Right ventricle myocardium superior (tissue), 1 donor: ENCODE measurements around the gene TMPO. TPM values are rescaled to one million over a fixed set of nuclear protein-coding genes. Genes with fewer than 3 reads are reported as not detected.
"Not testable (repeated sequence)": the region's sequence is repeated elsewhere in the genome, so short reads cannot be mapped to it uniquely, and the experiment has no call there.

ENCODE experiments used
- ATAC-seq: fragments of 200-7000 bp; cut with Tn5 transposase; one replicate; pipeline ENCODE4 v1.9.1; 2020; ENCODE audit warnings: mild to moderate bottlenecking; ENCODE audit not compliant: poor library complexity
- DNase-seq: peaks from one replicate; pipeline ENCODE4 v3.0.0-alpha.2; 2020
- intact Hi-C: fragments of 100-400 bp; cut with DNase I; formaldehyde crosslinking; loops from one replicate; pipeline ENCODE4 v1.11.2; 2022
- total RNA-seq: library from RNA; stranded (reverse); fragmentation: NEBNext Ultra II Directional; extraction: Animal tissue kit (Norgen Biotek cat#: 25700); gene quantifications from one replicate; pipeline ENCODE4 v1.2.1, GENCODE V29; 2021
- donor health status: DM: no; HTN: yes; CAD: no; lungs with severe emphysema.

TMPO gene
- total RNA-seq, 1 donor from 2014 or later = 15.2 TPM

DNA sequence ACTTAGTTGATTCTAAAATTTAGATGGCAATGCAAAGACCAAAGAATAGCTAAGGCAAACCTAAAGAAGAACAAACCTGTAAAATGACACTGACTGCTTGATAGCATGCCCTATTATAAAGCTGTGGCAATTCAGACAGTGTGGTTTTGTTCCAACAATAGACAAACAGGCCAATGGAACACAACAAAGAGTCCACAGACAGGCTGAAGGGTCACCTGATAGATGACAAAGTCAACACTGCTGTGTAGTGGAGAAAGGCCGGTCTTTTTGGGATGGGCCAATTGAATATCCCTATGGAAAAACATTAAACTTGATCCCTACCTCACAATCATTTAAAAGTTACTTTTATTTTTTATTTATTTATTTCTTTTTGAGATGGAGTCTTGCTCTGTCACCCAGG, 44.3 kb downstream of the TMPO start:
- ATAC-seq (no peak), DNase-seq (no peak)
- intact Hi-C loops = no loop called here

DNA sequence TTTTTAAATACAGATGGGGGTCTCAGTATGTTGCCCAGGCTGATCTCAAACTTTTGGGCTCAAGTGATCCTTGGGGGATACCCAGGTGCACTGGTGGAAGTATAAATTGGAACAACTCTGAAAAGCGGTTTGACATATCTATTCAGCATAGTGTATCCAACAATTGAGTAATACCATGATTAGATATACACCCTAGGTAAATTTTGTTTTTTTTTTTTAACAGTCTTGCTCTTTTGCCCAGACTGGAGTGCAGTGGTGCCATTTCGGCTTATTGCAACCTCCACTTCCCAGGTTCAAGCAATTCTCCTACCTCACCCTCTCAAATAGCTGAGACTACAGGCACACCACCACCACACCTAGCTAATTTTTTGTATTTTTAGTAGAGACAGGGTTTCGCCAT, 46.5 kb downstream of the TMPO start:
- intact Hi-C loops = no loop called here
- no peak for DNase-seq
- ATAC-seq = no peak

DNA sequence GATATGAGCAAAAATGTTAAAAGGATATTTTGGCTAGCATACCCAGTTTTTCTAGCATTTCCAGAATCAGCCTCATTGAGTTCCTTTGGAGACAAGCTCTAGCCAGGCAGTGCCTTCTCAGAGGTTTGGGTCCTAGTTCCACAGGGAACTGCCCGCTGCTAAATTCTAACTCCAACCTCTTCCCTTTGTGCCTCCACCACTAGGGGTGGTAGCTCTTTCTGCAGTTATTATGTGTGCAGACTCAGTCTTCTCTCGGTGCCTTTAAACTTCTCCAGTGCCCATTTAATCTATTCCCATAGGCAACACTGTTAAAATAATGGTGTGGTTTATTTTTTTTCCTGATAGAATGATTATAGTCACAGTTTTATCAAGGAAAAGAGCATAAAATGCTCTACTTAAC, 56.6 kb downstream of the TMPO start:
- no peak for DNase-seq
- no peak for ATAC-seq
- intact Hi-C loops = no loop called here

DNA sequence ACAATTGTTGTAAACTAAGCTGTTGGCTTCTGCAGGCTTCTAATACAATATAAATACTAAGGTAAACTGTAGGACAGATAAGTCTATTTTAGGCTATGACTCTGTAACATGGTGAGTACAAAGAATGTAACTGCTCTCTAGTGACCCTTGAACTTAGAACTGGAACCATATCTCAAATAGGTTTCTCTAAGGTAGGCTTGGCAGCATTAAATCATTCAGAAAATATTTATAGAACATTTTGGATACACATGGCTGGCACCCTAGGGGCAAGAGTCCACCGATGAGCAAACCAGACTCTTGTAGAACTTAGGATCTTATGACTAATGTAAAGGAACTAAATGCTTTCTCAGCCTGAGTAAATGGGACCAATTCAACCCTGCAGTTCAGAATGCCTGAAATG, 58.7 kb downstream of the TMPO start:
- intact Hi-C loops = no loop called here
- ATAC-seq (peak; percentile 77), DNase-seq (no peak)

DNA sequence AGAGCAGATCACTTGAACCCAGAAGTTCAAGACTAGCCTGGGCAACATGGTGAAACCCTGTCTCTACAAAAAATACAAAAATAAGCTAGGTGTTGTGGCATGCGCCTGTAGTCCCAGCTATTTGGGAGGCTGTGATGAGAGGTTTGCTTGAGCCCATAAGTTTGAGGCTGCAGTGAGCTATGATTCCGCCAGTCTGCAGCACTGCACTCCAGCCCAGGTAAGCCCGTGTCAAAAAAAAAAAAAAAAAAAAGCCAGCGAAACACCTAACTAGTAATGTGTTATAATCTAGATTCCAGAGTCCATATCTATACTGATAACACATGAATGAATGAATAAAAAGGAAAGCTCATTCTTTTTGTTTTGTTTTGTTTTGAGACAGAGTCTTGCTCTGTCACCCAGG, 59.6 kb downstream of the TMPO start:
- DNase-seq (no peak), ATAC-seq (no peak)
- intact Hi-C loops = no loop called here

DNA sequence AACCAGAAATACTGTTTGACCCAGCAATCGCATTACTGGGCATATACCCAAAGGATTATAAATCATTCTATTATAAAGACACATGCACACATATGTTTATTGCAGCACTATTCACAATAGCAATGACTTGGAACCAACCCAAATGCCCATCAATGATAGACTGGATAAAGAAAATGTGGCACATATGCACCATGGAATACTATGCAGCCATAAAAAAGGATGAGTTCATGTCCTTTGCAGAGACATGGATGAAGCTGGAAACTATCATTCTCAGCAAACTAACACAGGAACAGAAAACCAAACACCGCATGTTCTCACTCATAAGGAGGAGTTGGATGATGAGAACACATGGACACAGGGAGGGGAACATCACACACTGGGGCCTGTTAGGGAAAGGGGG, 61.4 kb downstream of the TMPO start:
- ATAC-seq, DNase-seq, intact Hi-C loops: not testable (repeated sequence)

DNA sequence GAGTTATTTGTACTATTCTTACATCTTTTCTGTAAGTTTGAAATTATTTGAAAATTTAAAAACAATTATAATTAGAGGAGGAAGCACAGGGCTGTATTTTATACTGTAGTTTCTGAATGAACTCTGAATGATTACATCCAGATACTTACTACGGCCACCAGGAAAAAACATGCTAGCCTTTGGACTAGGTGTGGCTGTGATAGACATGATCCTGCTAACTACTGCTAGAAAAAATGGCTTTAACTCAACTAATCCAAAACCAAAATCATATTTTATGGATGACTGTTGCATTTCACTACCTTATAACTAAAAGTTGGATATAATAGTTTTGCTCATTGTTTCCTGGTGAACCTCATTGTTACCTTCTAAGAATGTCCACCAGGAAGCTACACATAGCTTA, 63.0 kb downstream of the TMPO start:
- no peak for ATAC-seq

DNA sequence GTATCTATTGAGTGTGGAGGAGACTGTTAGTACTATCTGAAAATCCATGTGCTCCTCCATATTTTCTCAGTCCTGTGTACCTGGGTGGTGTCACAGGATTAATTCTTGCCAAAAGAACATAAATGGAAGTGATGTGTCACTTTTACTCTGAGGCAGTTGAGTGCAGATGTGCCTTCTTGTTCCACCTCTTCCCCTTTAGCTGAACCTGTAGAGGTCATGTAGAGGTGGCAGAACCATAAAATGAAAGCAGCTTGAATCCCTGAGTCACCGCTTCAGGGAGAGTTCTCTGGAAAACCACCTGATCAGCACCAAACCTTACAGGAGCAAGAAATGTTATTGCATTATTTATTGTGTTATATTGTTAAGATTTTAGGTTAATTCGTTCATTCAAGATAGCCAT, 63.4 kb downstream of the TMPO start:
- DNase-seq (no peak), ATAC-seq (no peak)
- intact Hi-C loops = no loop called here

More for the DNA sequence above, 63.0 kb downstream of the TMPO start:
- intact Hi-C loops = no loop called here
- DNase-seq = no peak

DNA sequence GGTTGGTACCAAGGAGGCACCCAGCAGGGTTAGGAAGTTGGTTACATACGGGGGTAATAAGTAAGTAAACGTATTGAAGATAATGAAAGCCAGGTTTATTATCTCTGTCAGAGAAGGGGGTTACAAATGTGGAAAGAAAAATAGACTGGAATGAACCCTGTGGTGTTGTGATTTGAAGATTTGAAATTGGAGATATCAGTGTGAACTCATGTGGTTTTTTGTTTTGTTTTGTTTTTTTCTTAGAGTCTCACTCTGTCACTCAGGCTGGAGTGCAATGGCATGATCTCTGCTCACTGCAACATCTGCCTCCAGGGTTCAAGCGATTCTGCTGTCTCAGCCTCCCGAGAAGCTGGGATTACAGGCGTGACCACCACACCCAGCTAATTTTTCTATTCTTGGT, 64.0 kb downstream of the TMPO start:
- DNase-seq (no peak), ATAC-seq (no peak)
- intact Hi-C loops = no loop called here

DNA sequence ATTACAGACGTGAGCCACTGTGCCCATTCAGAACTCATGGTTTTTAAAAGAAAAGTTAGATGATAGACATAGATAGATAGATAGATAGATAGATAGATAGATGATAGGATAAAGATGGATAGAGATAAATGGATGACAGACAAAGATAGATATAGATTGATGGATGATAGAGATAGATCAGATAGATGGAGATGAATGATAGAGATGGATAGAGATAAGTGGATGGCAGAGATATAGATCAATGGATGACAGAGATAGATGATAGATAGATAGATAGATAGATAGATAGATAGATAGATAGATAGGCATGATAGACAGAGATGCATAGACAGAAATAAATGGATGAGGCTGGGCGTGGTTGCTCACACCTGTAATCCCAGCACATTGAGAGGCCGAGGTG, 64.4 kb downstream of the TMPO start:
- ATAC-seq (no peak), DNase-seq (no peak)
- intact Hi-C loops = no loop called here

DNA sequence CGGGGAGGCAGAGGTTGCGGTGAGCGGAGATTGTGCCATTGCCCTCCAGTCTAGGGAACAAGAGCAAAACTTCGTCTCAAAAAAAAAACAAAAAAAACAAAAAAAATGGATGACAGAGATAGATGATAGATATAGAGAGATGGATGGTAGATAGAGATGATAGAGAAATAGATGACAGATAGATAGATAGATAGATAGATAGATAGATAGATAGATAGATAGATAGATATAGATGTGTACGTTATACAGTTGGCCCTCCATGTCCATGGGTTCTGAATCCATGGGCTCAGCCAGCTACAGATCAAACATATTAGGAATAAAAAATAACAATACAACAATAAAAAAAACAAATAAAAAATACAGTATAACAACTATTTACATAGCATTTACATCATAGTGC, 65.3 kb downstream of the TMPO start:
- intact Hi-C loops = no loop called here
- ATAC-seq (no peak), DNase-seq (no peak)

DNA sequence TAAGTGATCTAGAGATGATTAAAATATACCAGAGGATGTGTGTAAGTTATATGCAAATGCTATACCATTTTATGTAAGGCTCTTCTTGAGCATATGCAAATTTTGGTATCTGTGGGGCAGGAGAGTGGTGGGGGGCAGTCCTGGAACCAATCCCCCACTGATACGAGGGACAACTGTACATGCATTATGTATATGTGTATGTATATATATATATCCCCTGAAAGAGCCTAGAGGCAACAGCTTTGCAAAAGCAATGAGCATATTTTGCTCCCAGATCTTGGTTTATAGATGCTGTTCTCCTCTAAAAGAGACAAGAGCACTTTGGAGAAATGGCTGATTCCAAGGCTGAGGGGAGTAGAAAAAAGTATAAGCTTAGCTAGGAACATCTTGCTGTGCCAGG, 65.7 kb downstream of the TMPO start:
- no peak for DNase-seq

DNA sequence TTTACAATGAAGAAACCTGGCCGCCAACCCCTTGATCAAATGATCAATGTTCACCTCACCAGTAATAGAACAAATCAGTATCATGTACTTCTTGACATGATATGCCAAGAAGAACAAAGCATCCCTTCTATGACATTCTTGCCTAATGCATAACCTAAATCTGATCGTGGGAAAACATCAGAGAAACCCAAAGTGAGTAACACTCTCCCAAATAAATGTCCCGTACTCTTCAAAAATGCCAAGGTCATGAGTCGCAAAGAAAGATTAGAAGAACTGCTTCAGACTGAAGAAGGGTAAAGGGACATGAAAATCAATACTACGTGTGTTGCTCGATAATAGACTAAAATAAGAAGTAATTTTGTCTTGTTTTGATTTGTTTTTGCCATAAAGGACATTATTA, 66.7 kb downstream of the TMPO start:
- ATAC-seq (no peak), DNase-seq (no peak)
- intact Hi-C loops = no loop called here

More for the DNA sequence above, 65.7 kb downstream of the TMPO start:
- intact Hi-C loops = no loop called here
- no peak for ATAC-seq

DNA sequence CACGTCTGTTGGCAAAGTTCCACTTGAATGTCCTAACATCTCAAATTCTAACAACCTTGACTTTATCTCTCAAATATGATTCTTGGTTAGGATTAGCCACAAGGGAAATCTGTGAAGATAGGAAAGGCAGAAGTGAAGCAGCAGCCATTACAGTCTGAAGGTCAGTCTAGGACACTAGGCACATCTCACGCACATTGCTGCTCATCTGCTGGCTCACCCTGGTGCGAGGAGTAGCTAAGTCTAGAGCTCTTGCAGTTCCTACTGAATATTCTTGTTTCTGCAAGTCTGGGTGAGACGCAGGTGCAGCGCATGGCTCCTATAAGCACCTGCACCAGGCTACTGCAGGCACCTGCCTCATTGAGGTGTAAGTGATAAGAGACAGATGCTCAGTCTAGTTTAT, 71.7 kb downstream of the TMPO start:
- DNase-seq (no peak), ATAC-seq (no peak)
- intact Hi-C loops = no loop called here

DNA sequence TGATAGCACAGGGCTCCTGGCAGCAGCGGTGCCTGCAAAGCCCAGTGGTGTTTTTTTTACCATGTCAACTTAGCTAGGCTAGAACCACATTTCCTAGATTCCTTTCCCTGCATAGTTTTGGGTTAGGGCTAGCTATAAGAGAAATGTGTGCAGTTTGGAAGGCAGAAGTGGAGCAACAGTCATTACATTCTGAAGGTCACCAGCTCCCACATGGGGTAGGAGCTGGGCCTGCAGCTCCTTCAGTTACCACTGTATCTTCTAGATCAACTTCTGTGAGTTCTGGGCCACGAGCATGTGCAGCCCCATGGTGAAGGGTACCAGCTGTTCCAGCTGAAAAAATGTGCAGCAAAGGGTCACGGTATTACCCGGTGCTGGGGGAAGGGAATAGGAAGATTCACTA, 75.8 kb downstream of the TMPO start:
- DNase-seq = no peak
- intact Hi-C loops = loop anchor here (10.0 kb wide), 1 partner anchor 54 kb away; the partner anchor contains the start of genes APAF1 and IKBIP
- ATAC-seq = no peak

DNA sequence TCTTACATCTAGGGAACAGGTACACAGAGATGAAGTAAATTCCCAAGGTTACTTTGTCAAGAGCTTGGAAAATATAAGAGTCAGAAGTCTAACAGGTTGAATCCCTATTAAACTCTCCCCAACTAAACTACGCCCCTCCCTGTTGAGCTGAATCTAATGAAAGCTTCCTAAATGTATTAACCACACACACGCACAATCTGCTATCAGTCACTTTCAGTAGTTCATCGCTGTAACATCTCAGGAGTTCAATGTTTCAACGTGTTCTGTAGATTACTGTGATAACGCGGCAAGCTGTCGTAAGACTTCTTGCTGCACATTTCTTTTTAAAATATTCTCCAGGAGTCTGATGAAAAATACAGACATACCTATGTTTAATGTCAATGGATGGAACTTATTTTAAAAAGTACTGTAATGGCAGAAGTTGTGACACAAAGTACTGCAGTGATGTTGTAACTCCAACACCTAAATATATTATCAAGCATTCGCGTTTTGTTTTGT, 77.5 kb downstream of the TMPO start:
- intact Hi-C loops = loop anchor here (10.0 kb wide), 1 partner anchor 52 kb away; the partner anchor contains the start of genes APAF1 and IKBIP
- ATAC-seq = no peak

DNA sequence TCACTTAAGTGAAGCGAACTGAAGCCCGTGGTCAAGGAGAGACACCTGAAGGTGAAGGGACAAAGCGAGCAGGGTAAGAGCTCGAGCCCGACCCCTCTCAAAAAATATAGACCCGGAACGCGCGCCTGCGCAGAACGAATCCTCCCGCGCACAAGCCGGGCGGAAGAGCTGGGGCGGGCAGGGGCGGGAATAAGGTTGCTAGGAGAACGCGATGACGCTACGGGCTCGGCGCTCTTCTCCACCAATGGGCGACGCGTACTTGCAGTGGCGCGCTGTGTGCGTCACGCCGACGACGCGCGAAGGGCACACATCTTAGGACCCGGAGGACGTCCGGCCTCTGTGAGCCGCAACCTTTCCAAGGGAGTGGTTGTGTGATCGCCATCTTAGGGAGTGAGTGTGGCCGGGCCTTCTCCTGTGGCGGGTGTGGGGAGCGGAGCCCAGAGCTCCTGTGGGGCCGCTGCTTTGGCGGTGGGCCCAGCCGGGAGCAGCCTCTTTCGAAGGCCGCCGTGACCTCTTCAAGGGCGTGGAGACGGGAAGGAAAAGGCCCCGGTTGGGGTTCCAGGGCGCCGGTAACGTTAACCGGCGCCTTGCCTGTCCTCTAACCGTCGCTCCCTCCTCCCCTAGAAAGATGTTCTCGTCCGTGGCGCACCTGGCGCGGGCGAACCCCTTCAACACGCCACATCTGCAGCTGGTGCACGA, 78.1 kb downstream of the TMPO start, which contains the start of gene SLC25A3:
SLC25A3 (plus strand) TSS at position 336 of the 699 bp plus-strand sequence; CDS start at position 629, 293 bp downstream.
- ATAC-seq (peak; percentile 99), DNase-seq (peak; percentile 98)
- intact Hi-C loops = loop anchor here (10.0 kb wide), 1 partner anchor 51 kb away; the partner anchor contains the start of genes APAF1 and IKBIP

More for the DNA sequence above, 77.5 kb downstream of the TMPO start:
- no peak for DNase-seq

DNA sequence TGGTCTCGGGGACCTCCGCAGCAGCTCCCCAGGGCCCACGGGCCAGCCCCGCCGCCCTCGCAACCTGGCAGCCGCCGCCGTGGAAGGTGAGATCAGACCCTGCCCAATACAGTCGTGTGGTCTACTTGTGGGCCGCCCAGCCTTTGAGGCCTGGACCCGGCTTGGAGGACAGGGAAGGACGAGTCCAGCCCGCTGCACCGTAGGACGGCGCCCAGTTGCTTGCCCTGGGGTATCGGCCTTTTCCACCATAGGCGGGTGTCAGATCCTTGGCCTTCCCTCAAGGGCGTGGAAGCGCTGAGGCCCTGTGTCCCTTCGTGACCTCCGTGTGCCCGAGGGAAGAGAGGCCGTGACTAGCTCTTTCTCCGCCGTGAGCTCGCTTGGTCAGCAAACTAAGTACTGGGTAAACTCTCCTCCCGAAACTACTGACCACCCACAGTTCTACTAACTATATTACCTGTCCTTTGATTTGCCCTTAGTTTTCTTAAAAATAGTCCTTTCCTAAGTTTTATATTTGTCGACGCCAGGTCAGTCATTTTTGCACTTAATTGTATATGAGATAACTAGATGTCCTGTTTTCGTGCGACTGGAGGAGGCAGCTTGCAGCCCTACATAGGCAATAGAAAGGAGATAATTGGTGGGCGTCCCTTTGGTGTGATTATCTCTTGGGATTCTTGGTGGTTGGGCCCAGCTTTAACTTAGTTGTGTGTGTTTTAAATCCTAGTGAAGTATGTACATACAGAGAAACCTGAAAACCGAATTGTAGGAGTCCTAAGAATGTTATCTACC, 78.9 kb downstream of the TMPO start:
- intact Hi-C loops = loop anchor here (10.0 kb wide), 1 partner anchor 51 kb away; the partner anchor contains the start of genes APAF1 and IKBIP
- DNase-seq (peak; percentile 70), ATAC-seq (peak; percentile 64)

DNA sequence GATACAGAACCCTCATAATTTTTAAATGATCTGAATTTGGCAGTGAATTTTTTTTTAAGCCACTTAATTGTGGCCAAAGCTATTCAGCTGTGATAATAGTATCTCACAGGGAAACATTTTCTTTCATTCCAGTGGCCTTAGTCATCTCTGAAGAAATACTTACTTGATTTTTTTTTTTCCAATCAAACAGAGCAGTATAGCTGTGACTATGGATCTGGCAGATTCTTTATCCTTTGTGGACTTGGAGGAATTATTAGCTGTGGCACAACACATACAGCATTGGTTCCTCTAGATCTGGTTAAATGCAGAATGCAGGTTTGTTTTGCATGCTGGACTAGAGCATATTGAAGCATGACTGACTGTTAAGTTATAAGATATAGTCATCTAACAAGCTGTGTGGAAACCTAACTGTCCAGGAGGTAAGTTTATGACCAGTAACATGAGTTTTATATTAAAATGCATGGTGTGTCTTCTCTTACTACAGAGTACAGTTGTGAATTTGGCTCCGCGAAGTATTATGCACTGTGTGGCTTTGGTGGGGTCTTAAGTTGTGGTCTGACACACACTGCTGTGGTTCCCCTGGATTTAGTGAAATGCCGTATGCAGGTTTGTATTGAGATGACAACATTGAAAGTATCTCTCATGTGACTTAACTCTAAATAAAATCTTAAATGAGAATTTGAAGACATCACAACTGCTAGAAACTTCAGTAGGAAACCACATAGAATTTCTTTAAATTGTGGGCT, 80.0 kb downstream of the TMPO start:
- ATAC-seq = no peak
- intact Hi-C loops = loop anchor here (10.0 kb wide), 1 partner anchor 49 kb away; the partner anchor contains the start of genes APAF1 and IKBIP
- no peak for DNase-seq
